T-helper 2 cell treated with Interferon-gamma antibody and Interleukin-4, amounts not matched to agents 5 μg/mL and 100 μg/mL, for 36 hours (primary cell): ENCODE measurements around the gene FAM209A.
"Not testable (repeated sequence)": the region's sequence is repeated elsewhere in the genome, so short reads cannot be mapped to it uniquely, and the experiment has no call there.

ENCODE experiments used
- DNase-seq: peaks from one replicate; pipeline ENCODE4 v3.0.0; 2021; ENCODE audit warnings: low spot score
- H3K27ac Mint-ChIP-seq: one replicate; pipeline ENCODE4 v1.8.0; 2021; ENCODE audit warnings: mild to moderate bottlenecking, mixed read lengths
- H3K27me3 Mint-ChIP-seq: one replicate; pipeline ENCODE4 v1.8.0; 2021; ENCODE audit warnings: low read depth, mixed read lengths
- H3K36me3 Mint-ChIP-seq: one replicate; pipeline ENCODE4 v1.8.0; 2021; ENCODE audit warnings: low read depth, mixed read lengths
- H3K4me1 Mint-ChIP-seq: one replicate; pipeline ENCODE4 v1.8.0; 2021; ENCODE audit warnings: low read depth, mixed read lengths
- H3K4me3 Mint-ChIP-seq: one replicate; pipeline ENCODE4 v1.8.0; 2022; ENCODE audit warnings: mild to moderate bottlenecking, moderate library complexity, mixed read lengths
- H3K9me3 Mint-ChIP-seq: one replicate; pipeline ENCODE4 v1.8.0; 2021; ENCODE audit warnings: mixed read lengths

The FAM209A gene

GRCh38 chr20:56518721-56519398 lies 5.7 kb upstream of the FAM209A start:
- Mint-ChIP-seq H3K9me3 (peaks cover 12% of the 10 kb centered on the region), H3K4me1 (peaks cover 6% of the 10 kb centered on the region), H3K27ac (no peak overlapping the region), H3K27me3 (no peaks in the 10 kb centered on the region), H3K4me3 (no peak overlapping the region), H3K36me3 (peaks cover 68% of the 10 kb centered on the region)
- DNase-seq = no peak

GRCh38 chr20:56519551-56519950 lies 5.0 kb upstream of the FAM209A start:
- Mint-ChIP-seq H3K9me3 (peaks cover 12% of the 10 kb centered on the region), H3K4me1 (peaks cover 6% of the 10 kb centered on the region), H3K27ac (no peak overlapping the region), H3K36me3 (peaks cover 68% of the 10 kb centered on the region), H3K27me3 (no peaks in the 10 kb centered on the region), H3K4me3 (no peak overlapping the region)
- DNase-seq = no peak

GRCh38 chr20:56520180-56520579 lies 4.4 kb upstream of the FAM209A start:
- Mint-ChIP-seq H3K4me3 (no peak overlapping the region), H3K27ac (no peak overlapping the region), H3K9me3 (peaks cover 12% of the 10 kb centered on the region), H3K4me1 (peaks cover 6% of the 10 kb centered on the region), H3K36me3 (peaks cover 68% of the 10 kb centered on the region), H3K27me3 (no peaks in the 10 kb centered on the region)
- no peak for DNase-seq

GRCh38 chr20:56520746-56521354 lies 3.7 kb upstream of the FAM209A start:
- H3K27ac Mint-ChIP-seq, H3K27me3 Mint-ChIP-seq, H3K4me3 Mint-ChIP-seq, H3K4me1 Mint-ChIP-seq, DNase-seq: not testable (repeated sequence)
- H3K36me3 Mint-ChIP-seq = peaks cover 63% of the 10 kb centered on the region
- H3K9me3 Mint-ChIP-seq = peaks cover 12% of the 10 kb centered on the region

- Mint-ChIP-seq H3K27ac (no peak overlapping the region), H3K27me3 (no peaks in the 10 kb centered on the region), H3K4me1 (peaks cover 6% of the 10 kb centered on the region), H3K9me3 (peaks cover 12% of the 10 kb centered on the region), H3K36me3 (peaks cover 51% of the 10 kb centered on the region), H3K4me3 (no peak overlapping the region)
- no peak for DNase-seq
These were observed 2.2 kb upstream of the FAM209A start for GRCh38 chr20:56522311-56522710.

GRCh38 chr20:56527521-56527920 lies 3.0 kb downstream of the FAM209A start:
- no peaks in the 10 kb centered on the region for H3K27me3 Mint-ChIP-seq
- peaks cover 3% of the 10 kb centered on the region for H3K36me3 Mint-ChIP-seq
- H3K4me3 Mint-ChIP-seq = no peak overlapping the region
- peaks cover 8% of the 10 kb centered on the region for H3K4me1 Mint-ChIP-seq
- no peak overlapping the region for H3K27ac Mint-ChIP-seq
- no peak for DNase-seq
- no peaks in the 10 kb centered on the region for H3K9me3 Mint-ChIP-seq

- H3K9me3 Mint-ChIP-seq, H3K4me3 Mint-ChIP-seq, H3K27me3 Mint-ChIP-seq, H3K27ac Mint-ChIP-seq, DNase-seq, H3K36me3 Mint-ChIP-seq, H3K4me1 Mint-ChIP-seq: not testable (repeated sequence)
These were observed 8.4 kb downstream of the FAM209A start, which contains the start of gene FAM209B for GRCh38 chr20:56532946-56533345. Gene FAM209B (plus strand): TSS chr20:56533246. CDS start chr20:56533342, 96 bp downstream.

- Mint-ChIP-seq H3K27ac (no peak overlapping the region), H3K9me3 (no peaks in the 10 kb centered on the region), H3K4me1 (peaks cover 2% of the 10 kb centered on the region), H3K4me3 (no peak overlapping the region), H3K36me3 (no peaks in the 10 kb centered on the region), H3K27me3 (no peaks in the 10 kb centered on the region)
- DNase-seq = no peak
These were observed 13.5 kb downstream of the FAM209A start for GRCh38 chr20:56537997-56538396.

GRCh38 chr20:56540415-56540814 lies 15.9 kb downstream of the FAM209A start:
- Mint-ChIP-seq H3K4me1 (peaks cover 2% of the 10 kb centered on the region), H3K27me3 (no peaks in the 10 kb centered on the region), H3K27ac (no peak overlapping the region), H3K9me3 (no peaks in the 10 kb centered on the region), H3K36me3 (no peaks in the 10 kb centered on the region), H3K4me3 (no peak overlapping the region)
- DNase-seq = no peak

GRCh38 chr20:56542489-56543030 lies 18.0 kb downstream of the FAM209A start:
- Mint-ChIP-seq H3K27ac (no peak overlapping the region), H3K36me3 (no peaks in the 10 kb centered on the region), H3K4me3 (no peak overlapping the region), H3K27me3 (peaks cover 2% of the 10 kb centered on the region), H3K4me1 (no peaks in the 10 kb centered on the region), H3K9me3 (no peaks in the 10 kb centered on the region)
- no peak for DNase-seq

- no peaks in the 10 kb centered on the region for H3K9me3 Mint-ChIP-seq
- H3K4me1 Mint-ChIP-seq = peaks cover 8% of the 10 kb centered on the region
- H3K27ac Mint-ChIP-seq = no peak overlapping the region
- no peak for DNase-seq
- peaks cover 2% of the 10 kb centered on the region for H3K27me3 Mint-ChIP-seq
- H3K4me3 Mint-ChIP-seq = no peak overlapping the region
- no peaks in the 10 kb centered on the region for H3K36me3 Mint-ChIP-seq
These were observed 27.0 kb downstream of the FAM209A start for GRCh38 chr20:56551571-56551970.

GRCh38 chr20:56552911-56553629 lies 28.5 kb downstream of the FAM209A start:
- Mint-ChIP-seq H3K4me1 (peaks cover 8% of the 10 kb centered on the region), H3K36me3 (no peaks in the 10 kb centered on the region), H3K4me3 (no peak overlapping the region), H3K27ac (no peak overlapping the region), H3K27me3 (no peaks in the 10 kb centered on the region), H3K9me3 (no peaks in the 10 kb centered on the region)
- no peak for DNase-seq

GRCh38 chr20:56554869-56555268 lies 30.3 kb downstream of the FAM209A start:
- Mint-ChIP-seq H3K27ac (no peak overlapping the region), H3K9me3 (no peaks in the 10 kb centered on the region), H3K36me3 (no peaks in the 10 kb centered on the region), H3K4me3 (no peak overlapping the region), H3K4me1 (peaks cover 8% of the 10 kb centered on the region), H3K27me3 (no peaks in the 10 kb centered on the region)
- peak; percentile 5 for DNase-seq

GRCh38 chr20:56558968-56559367 lies 34.4 kb downstream of the FAM209A start:
- no peaks in the 10 kb centered on the region for H3K9me3 Mint-ChIP-seq
- H3K27me3 Mint-ChIP-seq = no peaks in the 10 kb centered on the region
- no peak for DNase-seq
- H3K4me1 Mint-ChIP-seq = peaks cover 8% of the 10 kb centered on the region
- no peaks in the 10 kb centered on the region for H3K36me3 Mint-ChIP-seq
- no peak overlapping the region for H3K4me3 Mint-ChIP-seq
- no peak overlapping the region for H3K27ac Mint-ChIP-seq
